Measurements from ENCODE around the gene PHACTR3.

- TF ChIP-seq CTCF (IDR thresholded peaks at IDR 0.05; ENCODE audit: low read depth, low read length, missing input control), result no peak
- no peak for TF ChIP-seq REST (IDR thresholded peaks at IDR 0.05)
- no peak for TF ChIP-seq RAD21 (IDR thresholded peaks at IDR 0.05)
- TF ChIP-seq SP1 (IDR thresholded peaks at IDR 0.05), result no peak
- TF ChIP-seq EGR1 (IDR thresholded peaks at IDR 0.05; ENCODE audit: low read depth in 2 of 2), result no peak
Observed at GRCh38 chr20:59721386-59721785, 117.0 kb downstream of the PHACTR3 start.

Measured in liver (tissue), 3 donors.